HepG2 (cell line): Measurements from ENCODE around the gene KDM3B. TPM values are rescaled to one million over a fixed set of nuclear protein-coding genes. Genes with fewer than 3 reads are reported as not detected.

Experiments
- DMAP1 ChIP-seq: IDR thresholded peaks from 2 replicates; pipeline ENCODE4 v1.6.1; 2016
- DPF2 ChIP-seq: sonication (generic); formaldehyde crosslinking; IDR thresholded peaks from 2 replicates; pipeline ENCODE4 v1.4.0; 2020; ENCODE audit warnings: mild to moderate bottlenecking, low read depth, missing genetic modification reagents, borderline replicate concordance
- FOXJ3 ChIP-seq: sonication (generic); formaldehyde crosslinking; IDR thresholded peaks from 2 replicates; pipeline ENCODE4 v1.4.0; 2020; ENCODE audit warnings: missing genetic modification reagents, mild to moderate bottlenecking, borderline replicate concordance
- GABPB1 ChIP-seq: IDR thresholded peaks from 2 replicates; pipeline ENCODE4 v1.6.1; 2016; ENCODE audit warnings: mild to moderate bottlenecking, missing genetic modification reagents, moderate library complexity, missing compliant biosample characterization
- HNRNPK ChIP-seq: fragments of 200-400 bp; formaldehyde crosslinking; IDR thresholded peaks from 2 replicates; pipeline ENCODE4 v1.6.1; 2018; ENCODE audit warnings: low read length, low read depth, moderate library complexity, mild to moderate bottlenecking; ENCODE audit not compliant: poor library complexity, severe bottlenecking
- KDM4B ChIP-seq: sonication (generic); formaldehyde crosslinking; IDR thresholded peaks from 2 replicates; pipeline ENCODE4 v1.4.0; 2020; ENCODE audit warnings: missing genetic modification reagents
- NFKB2 ChIP-seq: sonication (generic); formaldehyde crosslinking; IDR thresholded peaks from 2 replicates; pipeline ENCODE4 v1.4.0; 2020; ENCODE audit warnings: missing genetic modification reagents, borderline replicate concordance
- RELA ChIP-seq: sonication (generic); formaldehyde crosslinking; IDR thresholded peaks from 2 replicates; pipeline ENCODE4 v1.4.0; 2020; ENCODE audit warnings: missing genetic modification reagents
- REPIN1 ChIP-seq: sonication (generic); formaldehyde crosslinking; IDR thresholded peaks from 2 replicates; pipeline ENCODE4 v1.8.0; 2022; ENCODE audit warnings: missing genetic modification reagents, low read depth, mild to moderate bottlenecking, borderline replicate concordance
- RFXANK ChIP-seq: IDR thresholded peaks from 2 replicates; pipeline ENCODE4 v1.6.1; 2016
- SIX4 ChIP-seq: sonication (generic); formaldehyde crosslinking; IDR thresholded peaks from 2 replicates; pipeline ENCODE4 v1.4.0; 2020; ENCODE audit warnings: missing genetic modification reagents
- TOE1 ChIP-seq: sonication (generic); formaldehyde crosslinking; IDR thresholded peaks from 2 replicates; pipeline ENCODE4 v1.4.0; 2020; ENCODE audit warnings: mild to moderate bottlenecking, missing genetic modification reagents
- ZBTB49 ChIP-seq: sonication (generic); formaldehyde crosslinking; IDR thresholded peaks from 2 replicates; pipeline ENCODE4 v1.4.0; 2020; ENCODE audit warnings: missing genetic modification reagents, borderline replicate concordance
- ZNF326 ChIP-seq: sonication (generic); formaldehyde crosslinking; IDR thresholded peaks from 2 replicates; pipeline ENCODE4 v1.4.0; 2020; ENCODE audit warnings: missing genetic modification reagents, borderline replicate concordance
- ZNF333 ChIP-seq: sonication (generic); formaldehyde crosslinking; IDR thresholded peaks from 2 replicates; pipeline ENCODE4 v1.4.0; 2020; ENCODE audit warnings: mild to moderate bottlenecking, missing genetic modification reagents, borderline replicate concordance
- ZNF354B ChIP-seq: sonication (generic); formaldehyde crosslinking; IDR thresholded peaks from 2 replicates; pipeline ENCODE4 v1.8.0; 2022; ENCODE audit warnings: mild to moderate bottlenecking, missing genetic modification reagents
- polyA plus RNA-seq, 8 experiments: library from polyadenylated mRNA; depleted of rRNA in 3 of 8; stranded (reverse) in 7 of 8; unstranded in 1 of 8; fragments of >200 nt; fragmentation: Illumina TruSeq in 4 of 8; extraction: Trizol in 4 of 8; gene quantifications; 2 replicates each; pipeline versions ENCODE4 v1.2.1 to v1.2.3, GENCODE V29; 2011 to 2016; ENCODE audit warnings: low read depth in 4 of 8, missing spikeins in 1 of 8, mixed read lengths in 1 of 8; ENCODE audit not compliant: insufficient read depth in 1 of 8
- total RNA-seq, 5 experiments: library from RNA; depleted of rRNA; stranded (reverse); fragments of >200 nt; fragmentation: Illumina TruSeq; extraction: Trizol; gene quantifications; 2 replicates each; pipeline ENCODE4 v1.2.3, GENCODE V29; 2016; ENCODE audit warnings: low read depth in 1 of 5
- TF ChIP-seq, protein P1 (sequence below): sonication (generic); formaldehyde crosslinking; IDR thresholded peaks from 2 replicates; pipeline ENCODE4 v1.5.0; 2020; ENCODE audit warnings: mild to moderate bottlenecking, missing genetic modification reagents, moderate library complexity
- TF ChIP-seq, protein P2 (sequence below): sonication (generic); formaldehyde crosslinking; IDR thresholded peaks from 2 replicates; pipeline ENCODE4 v1.4.0; 2020; ENCODE audit warnings: missing genetic modification reagents, borderline replicate concordance
- TF ChIP-seq, protein P3 (sequence below): sonication (generic); formaldehyde crosslinking; conservative IDR thresholded peaks from 2 replicates; pipeline ENCODE4 v1.8.0; 2022; ENCODE audit warnings: mild to moderate bottlenecking, moderate library complexity, missing genetic modification reagents
- TF ChIP-seq, protein P4 (sequence below): IDR thresholded peaks from 2 replicates; pipeline ENCODE4 v1.6.1; 2012; ENCODE audit warnings: inconsistent platforms
- TF ChIP-seq, protein P5 (sequence below): IDR thresholded peaks from 2 replicates; pipeline ENCODE4 v1.6.1; 2016; ENCODE audit warnings: low read depth

KDM3B gene
- total and polyA plus RNA-seq, 2 of the 13 experiments (the other 11 are each of a cell fraction or from before 2014, with no cell fraction given): 19.7 to 34.3 TPM

- TF ChIP-seq DPF2 (CRISPR knock-in tag): no peak
- no peak for TF ChIP-seq DMAP1 (CRISPR knock-in tag)
- 0 out of 2 replicates have a peak, but pooled peaks have one; percentile 23 for TF ChIP-seq GABPB1 (CRISPR knock-in tag)
- TF ChIP-seq, protein P1, sequence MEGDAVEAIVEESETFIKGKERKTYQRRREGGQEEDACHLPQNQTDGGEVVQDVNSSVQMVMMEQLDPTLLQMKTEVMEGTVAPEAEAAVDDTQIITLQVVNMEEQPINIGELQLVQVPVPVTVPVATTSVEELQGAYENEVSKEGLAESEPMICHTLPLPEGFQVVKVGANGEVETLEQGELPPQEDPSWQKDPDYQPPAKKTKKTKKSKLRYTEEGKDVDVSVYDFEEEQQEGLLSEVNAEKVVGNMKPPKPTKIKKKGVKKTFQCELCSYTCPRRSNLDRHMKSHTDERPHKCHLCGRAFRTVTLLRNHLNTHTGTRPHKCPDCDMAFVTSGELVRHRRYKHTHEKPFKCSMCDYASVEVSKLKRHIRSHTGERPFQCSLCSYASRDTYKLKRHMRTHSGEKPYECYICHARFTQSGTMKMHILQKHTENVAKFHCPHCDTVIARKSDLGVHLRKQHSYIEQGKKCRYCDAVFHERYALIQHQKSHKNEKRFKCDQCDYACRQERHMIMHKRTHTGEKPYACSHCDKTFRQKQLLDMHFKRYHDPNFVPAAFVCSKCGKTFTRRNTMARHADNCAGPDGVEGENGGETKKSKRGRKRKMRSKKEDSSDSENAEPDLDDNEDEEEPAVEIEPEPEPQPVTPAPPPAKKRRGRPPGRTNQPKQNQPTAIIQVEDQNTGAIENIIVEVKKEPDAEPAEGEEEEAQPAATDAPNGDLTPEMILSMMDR (CRISPR knock-in tag): no peak; the same call in 1 of the 2 replicates
- TF ChIP-seq, protein P2, sequence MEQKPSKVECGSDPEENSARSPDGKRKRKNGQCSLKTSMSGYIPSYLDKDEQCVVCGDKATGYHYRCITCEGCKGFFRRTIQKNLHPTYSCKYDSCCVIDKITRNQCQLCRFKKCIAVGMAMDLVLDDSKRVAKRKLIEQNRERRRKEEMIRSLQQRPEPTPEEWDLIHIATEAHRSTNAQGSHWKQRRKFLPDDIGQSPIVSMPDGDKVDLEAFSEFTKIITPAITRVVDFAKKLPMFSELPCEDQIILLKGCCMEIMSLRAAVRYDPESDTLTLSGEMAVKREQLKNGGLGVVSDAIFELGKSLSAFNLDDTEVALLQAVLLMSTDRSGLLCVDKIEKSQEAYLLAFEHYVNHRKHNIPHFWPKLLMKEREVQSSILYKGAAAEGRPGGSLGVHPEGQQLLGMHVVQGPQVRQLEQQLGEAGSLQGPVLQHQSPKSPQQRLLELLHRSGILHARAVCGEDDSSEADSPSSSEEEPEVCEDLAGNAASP (CRISPR knock-in tag): no peak
- TF ChIP-seq REPIN1 (CRISPR knock-in tag): no peak
- TF ChIP-seq, protein P3, sequence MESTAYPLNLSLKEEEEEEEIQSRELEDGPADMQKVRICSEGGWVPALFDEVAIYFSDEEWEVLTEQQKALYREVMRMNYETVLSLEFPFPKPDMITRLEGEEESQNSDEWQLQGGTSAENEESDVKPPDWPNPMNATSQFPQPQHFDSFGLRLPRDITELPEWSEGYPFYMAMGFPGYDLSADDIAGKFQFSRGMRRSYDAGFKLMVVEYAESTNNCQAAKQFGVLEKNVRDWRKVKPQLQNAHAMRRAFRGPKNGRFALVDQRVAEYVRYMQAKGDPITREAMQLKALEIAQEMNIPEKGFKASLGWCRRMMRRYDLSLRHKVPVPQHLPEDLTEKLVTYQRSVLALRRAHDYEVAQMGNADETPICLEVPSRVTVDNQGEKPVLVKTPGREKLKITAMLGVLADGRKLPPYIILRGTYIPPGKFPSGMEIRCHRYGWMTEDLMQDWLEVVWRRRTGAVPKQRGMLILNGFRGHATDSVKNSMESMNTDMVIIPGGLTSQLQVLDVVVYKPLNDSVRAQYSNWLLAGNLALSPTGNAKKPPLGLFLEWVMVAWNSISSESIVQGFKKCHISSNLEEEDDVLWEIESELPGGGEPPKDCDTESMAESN (CRISPR knock-in tag): no peak
- TF ChIP-seq, protein P4, sequence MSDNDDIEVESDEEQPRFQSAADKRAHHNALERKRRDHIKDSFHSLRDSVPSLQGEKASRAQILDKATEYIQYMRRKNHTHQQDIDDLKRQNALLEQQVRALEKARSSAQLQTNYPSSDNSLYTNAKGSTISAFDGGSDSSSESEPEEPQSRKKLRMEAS: no peak
- no peak for TF ChIP-seq NFKB2 (CRISPR knock-in tag)
- no peak for TF ChIP-seq ZNF326
- no peak for TF ChIP-seq ZBTB49
- no peak for TF ChIP-seq SIX4 (CRISPR knock-in tag)
- no peak for TF ChIP-seq RELA (CRISPR knock-in tag)
- no peak for TF ChIP-seq TOE1
- no peak for TF ChIP-seq KDM4B (CRISPR knock-in tag)
- no peak for TF ChIP-seq ZNF354B (CRISPR knock-in tag)
- TF ChIP-seq, protein P5, sequence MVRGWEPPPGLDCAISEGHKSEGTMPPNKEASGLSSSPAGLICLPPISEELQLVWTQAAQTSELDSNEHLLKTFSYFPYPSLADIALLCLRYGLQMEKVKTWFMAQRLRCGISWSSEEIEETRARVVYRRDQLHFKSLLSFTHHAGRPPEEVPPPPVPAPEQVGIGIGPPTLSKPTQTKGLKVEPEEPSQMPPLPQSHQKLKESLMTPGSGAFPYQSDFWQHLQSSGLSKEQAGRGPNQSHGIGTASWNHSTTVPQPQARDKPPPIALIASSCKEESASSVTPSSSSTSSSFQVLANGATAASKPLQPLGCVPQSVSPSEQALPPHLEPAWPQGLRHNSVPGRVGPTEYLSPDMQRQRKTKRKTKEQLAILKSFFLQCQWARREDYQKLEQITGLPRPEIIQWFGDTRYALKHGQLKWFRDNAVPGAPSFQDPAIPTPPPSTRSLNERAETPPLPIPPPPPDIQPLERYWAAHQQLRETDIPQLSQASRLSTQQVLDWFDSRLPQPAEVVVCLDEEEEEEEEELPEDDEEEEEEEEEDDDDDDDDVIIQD (CRISPR knock-in tag): no peak
- TF ChIP-seq RFXANK (CRISPR knock-in tag): no peak
- TF ChIP-seq HNRNPK: no peak
- TF ChIP-seq ZNF333 (CRISPR knock-in tag): no peak
- no peak for TF ChIP-seq FOXJ3 (CRISPR knock-in tag)
Measured at GRCh38 chr5:138439477-138440158, 87.1 kb downstream of the KDM3B start (continued).
